Esophagus squamous epithelium (tissue), 5 donors: ENCODE results near the gene TAAR1. TPM values are rescaled to one million over a fixed set of nuclear protein-coding genes. Genes with fewer than 3 reads are reported as not detected.

ENCODE experiments used
- DNase-seq: peaks from one replicate; lab custom pipeline; 2025; lab: John Stamatoyannopoulos, UW
- H3K27ac ChIP-seq, 4 donors: fragments of 200-600 bp; sonication (generic); one replicate each; pipeline ENCODE4 v1.5.1; 2016 to 2019; ENCODE audit warnings: mild to moderate bottlenecking in 1 of 4
- H3K27me3 ChIP-seq, 4 donors: fragments of 200-600 bp; sonication (generic); 1 replicate in 3 of 4; 2 replicates in 1 of 4; pipeline versions ENCODE4 v1.5.1 to v1.6.0; 2017 to 2021; ENCODE audit warnings: antibody characterized with exemption in 1 of 4
- H3K36me3 ChIP-seq, 3 donors: fragments of 200-600 bp; sonication (generic); one replicate each; pipeline ENCODE4 v1.5.1; 2016 to 2019
- H3K4me1 ChIP-seq, 3 donors: fragments of 200-600 bp; sonication (generic); one replicate each; pipeline ENCODE4 v1.5.1; 2017 to 2019
- H3K4me3 ChIP-seq, 4 donors: fragments of 200-600 bp; sonication (generic); 1 replicate in 3 of 4; 2 replicates in 1 of 4; pipeline ENCODE4 v1.5.1; 2016 to 2019; ENCODE audit warnings: mild to moderate bottlenecking in 2 of 4, moderate library complexity in 1 of 4
- H3K9me3 ChIP-seq, 3 donors: fragments of 200-600 bp; sonication (generic); one replicate each; pipeline ENCODE4 v1.5.1; 2016 to 2019
- CTCF ChIP-seq, 6 experiments: fragments of 450-650 bp in 4 of 6; fragments of 200-600 bp in 2 of 6; sonication (generic) in 2 of 6; IDR thresholded peaks; one replicate each; pipeline ENCODE4 v1.5.1; 2016 to 2019; ENCODE audit warnings: antibody characterized with exemption in 6 of 6, mild to moderate bottlenecking in 4 of 6, moderate library complexity in 4 of 6
- POLR2A ChIP-seq, 4 donors: fragments of 450-650 bp; IDR thresholded peaks; one replicate each; pipeline ENCODE4 v1.6.1; 2017; ENCODE audit warnings: antibody characterized with exemption in 4 of 4, mild to moderate bottlenecking in 4 of 4, moderate library complexity in 3 of 4
- WGBS, 2 donors: methylation state at CpG; one replicate each; pipeline ENCODE4 v1.1.5; 2018; 5-methylcytosine and 5-hydroxymethylcytosine counted together
- intact Hi-C: fragments of 100-400 bp; cut with DNase I; formaldehyde crosslinking; loops from one replicate; pipeline ENCODE4 v1.15.0; 2022
- total RNA-seq, 4 donors: library from RNA; depleted of rRNA; stranded (reverse); fragments of >200 nt; gene quantifications; one replicate each; pipeline ENCODE4 v1.1.0, GENCODE V29; 2016
- donor health status: DM: yes; HTN: yes; CAD: no.

Gene TAAR1
- total RNA-seq, 4 donors from 2014 or later, result not detected

- Histone ChIP-seq H3K36me3 (no peaks in the 10 kb centered on the region), H3K4me1 (no peaks in the 10 kb centered on the region), H3K27me3 (peaks cover 0 to 11% (median 0%) of the 10 kb centered on the region in 4 donors), H3K27ac (no peak overlapping the region), H3K4me3 (no peak overlapping the region), H3K9me3 (no peaks in the 10 kb centered on the region)
- DNase-seq, result no peak
- TF ChIP-seq POLR2A (IDR thresholded peaks at IDR 0.05), result no peak
- WGBS, 2 donors, result 69 to 76% methylated on average over 2 of the region's 2 CpGs
- intact Hi-C loops, result no loop called here
Observed at GRCh38 chr6:132633362-132633761, 25.6 kb downstream of the TAAR1 start.

- Histone ChIP-seq H3K27ac (no peak within 1 kb of the TSS), H3K36me3 (no peaks in the 10 kb centered on the region), H3K4me3 (no peak within 1 kb of the TSS), H3K27me3 (no peaks in the 10 kb centered on the region), H3K9me3 (peaks cover 0 to 4% (median 0%) of the 10 kb centered on the region in 3 donors), H3K4me1 (no peaks in the 10 kb centered on the region)
- 93 to 97% methylated on average over 6 of the region's 6 CpGs for WGBS, 2 donors
- intact Hi-C loops, result no loop called here
- DNase-seq, result no peak
- TF ChIP-seq CTCF (IDR thresholded peaks at IDR 0.05) (no peak), POLR2A (IDR thresholded peaks at IDR 0.05) (no peak)
Observed at GRCh38 chr6:132624175-132624574, 34.8 kb downstream of the TAAR1 start, which contains the start of gene TAAR2. Gene TAAR2, minus strand, starts transcription at chr6:132624275. Its CDS starts 0 bp downstream, at chr6:132624275.

- no peaks in the 10 kb centered on the region for H3K36me3 ChIP-seq
- WGBS, 2 donors, result 31 to 46% methylated on average over 6 of the region's 6 CpGs
- H3K4me1 ChIP-seq, result no peaks in the 10 kb centered on the region
- no peak overlapping the region for H3K27ac ChIP-seq
- intact Hi-C loops, result no loop called here
- H3K9me3 ChIP-seq, result peaks cover 0 to 4% (median 0%) of the 10 kb centered on the region in 3 donors
- TF ChIP-seq POLR2A (IDR thresholded peaks at IDR 0.05), result no peak
- TF ChIP-seq CTCF (IDR thresholded peaks at IDR 0.05), result no peak
- H3K4me3 ChIP-seq, result no peak overlapping the region
- H3K27me3 ChIP-seq, result no peaks in the 10 kb centered on the region
- no peak for DNase-seq
Observed at GRCh38 chr6:132623106-132623845, 35.7 kb downstream of the TAAR1 start.

GRCh38 chr6:132616677-132617076, 42.3 kb downstream of the TAAR1 start:
- H3K4me3 ChIP-seq, result no peak overlapping the region
- peaks cover 0 to 7% (median 0%) of the 10 kb centered on the region in 3 donors for H3K4me1 ChIP-seq
- intact Hi-C loops, result no loop called here
- no peaks in the 10 kb centered on the region for H3K27me3 ChIP-seq
- DNase-seq, result no peak
- 18 to 32% methylated on average over 1 of the region's 1 CpG for WGBS, 2 donors
- no peak for TF ChIP-seq POLR2A (IDR thresholded peaks at IDR 0.05)
- TF ChIP-seq CTCF (IDR thresholded peaks at IDR 0.05), result no peak
- H3K9me3 ChIP-seq, result no peaks in the 10 kb centered on the region
- H3K27ac ChIP-seq, result no peak overlapping the region
- no peaks in the 10 kb centered on the region for H3K36me3 ChIP-seq

GRCh38 chr6:132614554-132614953, 44.4 kb downstream of the TAAR1 start:
- 47 to 51% methylated on average over 6 to 7 of the region's 7 CpGs for WGBS, 2 donors
- H3K4me1 ChIP-seq, result peaks cover 0 to 7% (median 0%) of the 10 kb centered on the region in 3 donors
- H3K27me3 ChIP-seq, result no peaks in the 10 kb centered on the region
- TF ChIP-seq POLR2A (IDR thresholded peaks at IDR 0.05) (no peak), CTCF (IDR thresholded peaks at IDR 0.05) (no peak)
- H3K27ac ChIP-seq, result peak overlapping the region in 1 of 4 donors; percentile 27
- intact Hi-C loops, result no loop called here
- H3K4me3 ChIP-seq, result peak overlapping the region in 1 of 4 donors; percentile 27
- DNase-seq, result no peak
- no peaks in the 10 kb centered on the region for H3K36me3 ChIP-seq
- H3K9me3 ChIP-seq, result no peaks in the 10 kb centered on the region
